Head of caudate nucleus (tissue), 42 donors: ENCODE results near the gene CDH18.
A peak's percentile ranks its signal among the peaks of the same experiment; 100 is the strongest.

ENCODE experiments used
- DNase-seq, 42 donors: peaks; one replicate each; pipeline versions ENCODE4 v3.0.0 to v3.0.0-alpha.2; 2020 to 2021; ENCODE audit warnings: mixed read lengths in 7 of 42
- intact Hi-C: fragments of 100-400 bp; cut with DNase I; formaldehyde crosslinking; loops from one replicate; pipeline ENCODE4 v1.15.0; 2022

The CDH18 gene

GRCh38 chr5:19940192-19940591 is 47.8 kb downstream of the CDH18 start:
- intact Hi-C loops, result no loop called here

GRCh38 chr5:19930451-19930850 is 57.5 kb downstream of the CDH18 start:
- intact Hi-C loops, result no loop called here

More at GRCh38 chr5:19940192-19940591, 47.8 kb downstream of the CDH18 start:
- DNase-seq, result no peak

GRCh38 chr5:19928562-19929421 is 59.2 kb downstream of the CDH18 start:
- DNase-seq, result peak in 4 of 42 donors; percentile 9 to 17 (median 12)
- intact Hi-C loops, result no loop called here

More at GRCh38 chr5:19930451-19930850, 57.5 kb downstream of the CDH18 start:
- DNase-seq, result no peak

- no peak for DNase-seq
- intact Hi-C loops, result no loop called here
Measured at GRCh38 chr5:19927919-19928318, 60.1 kb downstream of the CDH18 start.

- intact Hi-C loops, result no loop called here
- no peak for DNase-seq
Measured at GRCh38 chr5:19927170-19927569, 60.8 kb downstream of the CDH18 start.

- DNase-seq, result no peak
- intact Hi-C loops, result no loop called here
Measured at GRCh38 chr5:19923742-19924141, 64.3 kb downstream of the CDH18 start.

- DNase-seq, result no peak
Measured at GRCh38 chr5:19920761-19921160, 67.2 kb downstream of the CDH18 start.

GRCh38 chr5:19918780-19919179 is 69.2 kb downstream of the CDH18 start:
- intact Hi-C loops, result no loop called here
- no peak for DNase-seq

More at GRCh38 chr5:19920761-19921160, 67.2 kb downstream of the CDH18 start:
- intact Hi-C loops, result no loop called here

- intact Hi-C loops, result no loop called here
- DNase-seq, result no peak
Measured at GRCh38 chr5:19917588-19918122, 70.3 kb downstream of the CDH18 start.

GRCh38 chr5:19910136-19910535 is 77.9 kb downstream of the CDH18 start:
- DNase-seq, result no peak
- intact Hi-C loops, result no loop called here

GRCh38 chr5:19904766-19905165 is 83.2 kb downstream of the CDH18 start:
- DNase-seq, result no peak
- intact Hi-C loops, result no loop called here

GRCh38 chr5:19903611-19904010 is 84.4 kb downstream of the CDH18 start:
- intact Hi-C loops, result no loop called here
- DNase-seq, result no peak

GRCh38 chr5:19902316-19902934 is 85.6 kb downstream of the CDH18 start:
- intact Hi-C loops, result no loop called here
- DNase-seq, result no peak

- intact Hi-C loops, result no loop called here
Measured at GRCh38 chr5:19900269-19900668, 87.7 kb downstream of the CDH18 start.

GRCh38 chr5:19891658-19892057 is 96.3 kb downstream of the CDH18 start:
- intact Hi-C loops, result no loop called here
- DNase-seq, result no peak

More at GRCh38 chr5:19900269-19900668, 87.7 kb downstream of the CDH18 start:
- no peak for DNase-seq

- intact Hi-C loops, result no loop called here
- DNase-seq, result peak in 14 of 42 donors; percentile 5 to 58 (median 30)
Measured at GRCh38 chr5:19886123-19886917, 101.7 kb downstream of the CDH18 start.

- intact Hi-C loops, result no loop called here
- no peak for DNase-seq
Measured at GRCh38 chr5:19885040-19885824, 102.8 kb downstream of the CDH18 start.

GRCh38 chr5:19880859-19881436 is 107.1 kb downstream of the CDH18 start:
- intact Hi-C loops, result no loop called here
- DNase-seq, result no peak
